GM12878 (cell line): ENCODE data around the gene PTPN22. TPM values are rescaled to one million over a fixed set of nuclear protein-coding genes. Genes with fewer than 3 reads are reported as not detected.

Source experiments
- ATAC-seq: fragments of 200-7000 bp; cut with Tn5 transposase; 3 replicates; pipeline ENCODE4 v1.9.1; 2020; ENCODE audit warnings: mild to moderate bottlenecking, moderate library complexity
- BruUV-seq: library from RNA; stranded (reverse); fragments of 400-500 nt; replicated peaks from 2 replicates; lab custom pipeline; 2021; lab: Mats Ljungman, UMichigan
- CTCF ChIA-PET: fragments of 300-600 bp; sonication (Branson Sonifier 250); formaldehyde crosslinking; extraction: SDS; loops from one replicate; lab custom pipeline; 2021; ENCODE audit warnings: inconsistent platforms; lab: Yijun Ruan, JAX
- POLR2A ChIA-PET: fragments of 350-600 bp; formaldehyde crosslinking; extraction: SDS; loops from one replicate; lab custom pipeline; 2021; ENCODE audit warnings: inconsistent platforms; lab: Charles Lee
- RAD21 ChIA-PET: fragments of 300-600 bp; sonication (Branson Sonifier 250); formaldehyde crosslinking; loops from one replicate; lab custom pipeline; 2023; ENCODE audit warnings: antibody characterized with exemption; ENCODE audit not compliant: unreplicated experiment; lab: Charles Lee
- SMC1A ChIA-PET: fragments of 300-600 bp; sonication (Branson Sonifier 250); formaldehyde crosslinking; loops from one replicate; lab custom pipeline; 2023; ENCODE audit not compliant: unreplicated experiment, uncharacterized antibody; lab: Charles Lee
- DNase-seq: peaks from one replicate; pipeline ENCODE4 v3.0.0-alpha.2; 2011; ENCODE audit warnings: low read depth, low spot score
- FAIRE-seq: peaks from 3 replicates; lab custom pipeline; 2011; peaks lifted over from hg19 to GRCh38; lab: Jason Lieb, UNC
- H2AFZ ChIP-seq: 2 replicates; pipeline ENCODE4 v1.6.0; 2011; ENCODE audit warnings: low read depth, low read length, control low read depth; ENCODE audit not compliant: control insufficient read depth
- H3K27ac ChIP-seq: 2 replicates; pipeline ENCODE4 v1.5.1; 2011; ENCODE audit warnings: control low read depth; ENCODE audit not compliant: control insufficient read depth, insufficient read depth
- H3K27me3 ChIP-seq, 2 experiments: replicated peaks in 1 of 2; 2 replicates each; pipeline versions ENCODE4 v1.6.0 to v1.6.1; 2011; ENCODE audit warnings: low read length in 1 of 2; ENCODE audit not compliant: control insufficient read depth in 2 of 2, insufficient read depth in 2 of 2
- H3K36me3 ChIP-seq, 2 experiments: 2 replicates each; pipeline ENCODE4 v1.5.1; 2011; ENCODE audit warnings: low read length in 1 of 2; ENCODE audit not compliant: control insufficient read depth in 2 of 2, insufficient read depth in 2 of 2
- H3K4me1 ChIP-seq: 2 replicates; pipeline ENCODE4 v1.6.1; 2011; ENCODE audit warnings: mild to moderate bottlenecking, low read length, moderate library complexity, mixed read lengths; ENCODE audit not compliant: control insufficient read depth, insufficient read depth
- H3K4me2 ChIP-seq: 2 replicates; pipeline ENCODE4 v1.6.0; 2011; ENCODE audit warnings: control low read depth; ENCODE audit not compliant: control insufficient read depth, insufficient read depth
- H3K4me3 ChIP-seq: fragments of 200-600 bp; sonication (generic); 2 replicates; pipeline ENCODE4 v1.5.1; 2016
- H3K79me2 ChIP-seq: 2 replicates; pipeline ENCODE4 v1.6.0; 2011; ENCODE audit warnings: low read length; ENCODE audit not compliant: control insufficient read depth, insufficient read depth
- H3K9ac ChIP-seq: 2 replicates; pipeline ENCODE4 v1.8.0; 2011; ENCODE audit warnings: low read length, control low read depth, mixed read lengths; ENCODE audit not compliant: control insufficient read depth, insufficient read depth
- H3K9me3 ChIP-seq: replicated peaks from 3 replicates; pipeline ENCODE4 v1.5.1; 2011; ENCODE audit warnings: mild to moderate bottlenecking, low read length; ENCODE audit not compliant: control insufficient read depth, insufficient read depth
- H4K20me1 ChIP-seq: 2 replicates; pipeline ENCODE4 v1.6.0; 2011; ENCODE audit not compliant: control insufficient read depth, insufficient read depth
- ATF7 ChIP-seq: fragments of 450-650 bp; IDR thresholded peaks from 2 replicates; pipeline ENCODE4 v1.6.1; 2016; ENCODE audit warnings: low read depth, mild to moderate bottlenecking
- BCLAF1 ChIP-seq: fragments of 450-650 bp; IDR thresholded peaks from 2 replicates; pipeline ENCODE4 v1.6.1; 2017; ENCODE audit warnings: antibody characterized with exemption, mild to moderate bottlenecking, moderate library complexity
- ESRRA ChIP-seq: IDR thresholded peaks from 2 replicates; pipeline ENCODE4 v1.6.1; 2012; ENCODE audit warnings: mild to moderate bottlenecking, low read length, improper control_type of control experiment
- IKZF2 ChIP-seq, 2 experiments: fragments of 450-650 bp; IDR thresholded peaks; 2 replicates each; pipeline ENCODE4 v1.6.1; 2017; ENCODE audit warnings: mild to moderate bottlenecking in 2 of 2, moderate library complexity in 2 of 2
- MTA2 ChIP-seq: fragments of 450-650 bp; IDR thresholded peaks from 2 replicates; pipeline ENCODE4 v1.6.1; 2016; ENCODE audit warnings: low read depth, mild to moderate bottlenecking, moderate library complexity
- MYB ChIP-seq: fragments of 150-350 bp; IDR thresholded peaks from 2 replicates; pipeline ENCODE4 v1.6.1; 2014; ENCODE audit warnings: mild to moderate bottlenecking, low read depth, low read length, borderline replicate concordance
- PAX5 ChIP-seq: IDR thresholded peaks from 2 replicates; pipeline ENCODE4 v1.6.1; 2011; ENCODE audit warnings: low read depth, low read length, borderline replicate concordance
- REST ChIP-seq: IDR thresholded peaks from 2 replicates; pipeline ENCODE4 v1.6.1; 2012; ENCODE audit warnings: mild to moderate bottlenecking, low read depth, low read length
- SUPT20H ChIP-seq: IDR thresholded peaks from 2 replicates; pipeline ENCODE4 v1.6.1; 2011; ENCODE audit warnings: low read depth, mild to moderate bottlenecking, low read length, moderate library complexity, borderline replicate concordance; ENCODE audit not compliant: control insufficient read depth
- ZNF217 ChIP-seq: fragments of 450-650 bp; IDR thresholded peaks from 2 replicates; pipeline ENCODE4 v1.6.1; 2017; ENCODE audit warnings: antibody characterized with exemption, mild to moderate bottlenecking
- WGBS: methylation state at CpG from one replicate; pipeline ENCODE4 v1.1.6; 2016; ENCODE audit warnings: low lambda C conversion rate; ENCODE audit not compliant: insufficient replicate concordance, insufficient coverage; ENCODE audit errors: missing lambda C conversion rate; 5-methylcytosine and 5-hydroxymethylcytosine counted together
- in situ Hi-C: fragments of 300-500 bp; cut with MboI; formaldehyde crosslinking; loops from 9 replicates; pipeline ENCODE4 v1.14.3; 2018; ENCODE audit warnings: mixed read lengths
- intact Hi-C: fragments of 100-400 bp; cut with micrococcal nuclease; formaldehyde crosslinking; loops from one replicate; pipeline ENCODE4 v1.14.2; 2022; ENCODE audit not compliant: unreplicated experiment
- polyA plus RNA-seq, 11 experiments: library from polyadenylated mRNA; depleted of rRNA in 4 of 11; unstranded in 6 of 11; stranded (reverse) in 5 of 11; fragments of >200 nt; fragmentation: Nextera tagmentation in 4 of 11; fragmentation: Illumina TruSeq in 1 of 11; extraction: Ambion mirVana in 4 of 11; extraction: Trizol in 1 of 11; gene quantifications; 1 replicate in 1 of 11; 2 replicates in 10 of 11; pipeline versions ENCODE4 v1.2.1 to v1.2.3, GENCODE V29; 2011 to 2016; ENCODE audit warnings: inconsistent platforms in 2 of 11, missing spikeins in 2 of 11, low read depth in 1 of 11
- total RNA-seq, 4 experiments: library from RNA; depleted of rRNA in 3 of 4; stranded (reverse); fragments of >200 nt in 3 of 4; fragmentation: Illumina TruSeq in 1 of 4; extraction: Trizol in 1 of 4; gene quantifications; 2 replicates each; pipeline versions ENCODE4 v1.2.1 to v1.2.3, GENCODE V29; 2013 to 2021

PTPN22 gene
- total and polyA plus RNA-seq, 10 of the 15 experiments (the other 5 are each of a cell fraction or from before 2014, with no cell fraction given), result 22.8 to 65.1 (median 44.9) TPM

- TF ChIP-seq BCLAF1, result no peak
- no peak for TF ChIP-seq SUPT20H
- TF ChIP-seq MTA2, result 0 out of 2 replicates have a peak, but pooled peaks have one; percentile 5
- TF ChIP-seq ZNF217, result no peak
These were observed 58.8 kb downstream of the PTPN22 start (continued) for GRCh38 chr1:113812661-113813135.

- Histone ChIP-seq H3K27me3 (no peaks in the 10 kb centered on the region), H3K9ac (peak within 1 kb of the TSS; percentile 78), H3K4me3 (peak within 1 kb of the TSS; percentile 92), H3K4me2 (peak within 1 kb of the TSS; percentile 58), H4K20me1 (no peaks in the 10 kb centered on the region), H3K9me3 (no peaks in the 10 kb centered on the region; the same call in 2 of the 3 replicates), H3K27ac (peak within 1 kb of the TSS; percentile 72), H3K36me3 (peaks cover 0 to 5% of the 10 kb centered on the region in 2 experiments; a peak in 1 of 4 replicates), H3K4me1 (no peaks in the 10 kb centered on the region), H3K79me2 (peaks cover 46% of the 10 kb centered on the region), H2AFZ (peak within 1 kb of the TSS; percentile 68)
- intact Hi-C loops (loop anchor here (1.0 to 2.0 kb wide), 2 partner anchors 53 to 93 kb away; partner anchors contain the start of genes DCLRE1B and PHTF1), in situ Hi-C loops (no loop called here)
- BruUV-seq, result TSS peak; percentile 75
- WGBS, result under 1% methylated on average over 75 of the region's 82 CpGs
- RAD21 ChIA-PET, result interaction anchor here (0.8 to 3.0 kb wide), 17 partner anchors 11 to 119 kb away, joined by 3 to 55 read pairs (median 4); partner anchors contain the start of genes AP4B1 and PHTF1
- ATAC-seq (peak; percentile 92), FAIRE-seq (peak; percentile 95), DNase-seq (peak; percentile 96)
- SMC1A ChIA-PET, result interaction anchor here (0.9 to 4.9 kb wide), 13 partner anchors 11 to 136 kb away, joined by 3 to 42 read pairs (median 7); partner anchors contain the start of gene PHTF1
- CTCF ChIA-PET, result interaction anchor here (0.6 to 2.4 kb wide), 11 partner anchors 18 to 125 kb away, joined by 3 to 7 read pairs (median 4); partner anchors contain the start of genes AP4B1 and PHTF1
- POLR2A ChIA-PET, result interaction anchor here (0.6 to 2.9 kb wide), 14 partner anchors 8 to 127 kb away, joined by 3 to 24 read pairs (median 4); partner anchors contain the start of gene PHTF1
- TF ChIP-seq IKZF2 (IDR thresholded peaks at IDR 0.05) (peak; percentile 80), ATF7 (peak; percentile 45; the same call in 1 of the 2 replicates), ESRRA (peak; percentile 25; the same call in 1 of the 2 replicates), MTA2 (no peak), PAX5 (peak; percentile 86), MYB (peak; percentile 97), REST (no peak; the same call in 1 of the 2 replicates)
These were observed 59.4 kb downstream of the PTPN22 start, which contains the start of gene RSBN1 for GRCh38 chr1:113811888-113812660. Gene RSBN1 (minus strand): TSS chr1:113812476. CDS start chr1:113812412, 64 bp downstream.
